Endometrial microvascular endothelial cells (primary cell): ENCODE data around the gene BCL6B. TPM values are rescaled to one million over a fixed set of nuclear protein-coding genes. Genes with fewer than 3 reads are reported as not detected.

ENCODE experiments used
- total RNA-seq: library from RNA; depleted of rRNA; stranded (reverse); fragments of >200 nt; gene quantifications from one replicate; pipeline ENCODE4 v1.2.3, GENCODE V29; 2015; ENCODE audit errors: inconsistent ontology term

BCL6B gene
- total RNA-seq, 1 donor from 2014 or later = 67.7 TPM

Other genes with a start within 250 kb of the BCL6B start
- gene FBXO39, start 246.8 kb upstream of the BCL6B start, total RNA-seq = 0.37 TPM
- not detected for gene TEKT1, start 191.3 kb upstream of the BCL6B start, total RNA-seq
- not detected for gene ALOX12, start 27.0 kb upstream of the BCL6B start, total RNA-seq
- 302 TPM for gene RNASEK, start 10.4 kb upstream of the BCL6B start, total RNA-seq
- 2.0 TPM for gene SLC16A13, start 13.0 kb downstream of the BCL6B start, total RNA-seq
- gene SLC16A11, start 21.0 kb downstream of the BCL6B start, total RNA-seq = not detected
- not detected for gene CLEC10A, start 57.2 kb downstream of the BCL6B start, total RNA-seq
- gene ASGR2, start 91.8 kb downstream of the BCL6B start, total RNA-seq = not detected
- not detected for gene ASGR1, start 156.3 kb downstream of the BCL6B start, total RNA-seq
- 5.9 TPM for gene DLG4, start 196.8 kb downstream of the BCL6B start, total RNA-seq
- 357 TPM for gene ACADVL, start 196.9 kb downstream of the BCL6B start, total RNA-seq
- 31.8 TPM for gene DVL2, start 211.5 kb downstream of the BCL6B start, total RNA-seq
- 65.3 TPM for gene PHF23, start 216.4 kb downstream of the BCL6B start, total RNA-seq
- 154 TPM for gene GABARAP, start 219.4 kb downstream of the BCL6B start, total RNA-seq
- gene CTDNEP1, start 228.7 kb downstream of the BCL6B start, total RNA-seq = 55.9 TPM
- 46.6 TPM for gene ELP5, start 229.2 kb downstream of the BCL6B start, total RNA-seq
- 16.4 TPM for gene CLDN7, start 239.4 kb downstream of the BCL6B start, total RNA-seq